SK-N-SH treated with all-trans-retinoic acid at 6 μM for 48 hours (cell line): Measurements from ENCODE around the gene PARVB.

Source experiments
- CSDC2 ChIP-seq: fragments of 250-450 bp; sonication (Bioruptor Pico); IDR thresholded peaks from 2 replicates; pipeline ENCODE4 v1.5.0; 2020; ENCODE audit warnings: mild to moderate bottlenecking, moderate library complexity
- POU6F1 ChIP-seq: fragments of 250-450 bp; sonication (Bioruptor Pico); IDR thresholded peaks from 2 replicates; pipeline ENCODE4 v1.8.0; 2021; ENCODE audit warnings: low read depth, mild to moderate bottlenecking, moderate library complexity, borderline replicate concordance
- PPARA ChIP-seq: fragments of 250-450 bp; sonication (Bioruptor Pico); IDR thresholded peaks from 2 replicates; pipeline ENCODE4 v1.5.0; 2020; ENCODE audit warnings: mild to moderate bottlenecking, borderline replicate concordance
- SNAI2 ChIP-seq: fragments of 250-450 bp; sonication (Bioruptor Pico); IDR thresholded peaks from 2 replicates; pipeline ENCODE4 v1.5.0; 2020; ENCODE audit warnings: mild to moderate bottlenecking, moderate library complexity

- TF ChIP-seq CSDC2 (CRISPR knock-in tag) (no peak), SNAI2 (no peak), PPARA (CRISPR knock-in tag) (no peak), POU6F1 (no peak)
These were observed 93.6 kb downstream of the PARVB start for GRCh38 chr22:44117746-44118145.
